Middle frontal gyrus (tissue), 1 donor: ENCODE measurements around the gene IGFN1.

Experiments
- DNase-seq: peaks from one replicate; pipeline ENCODE4 v3.0.0-alpha.2; 2015; ENCODE audit warnings: low spot score; ENCODE audit errors: extremely low spot score

Gene IGFN1

GRCh38 chr1:201184307-201185122 lies 6.1 kb upstream of the IGFN1 start:
- no peak for DNase-seq

- no peak for DNase-seq
These were observed 5.5 kb upstream of the IGFN1 start for GRCh38 chr1:201185123-201185453.

GRCh38 chr1:201185527-201186128 lies 5.0 kb upstream of the IGFN1 start:
- no peak for DNase-seq

GRCh38 chr1:201186192-201186591 lies 4.4 kb upstream of the IGFN1 start:
- DNase-seq: no peak

- DNase-seq: no peak
These were observed 1.5 kb upstream of the IGFN1 start for GRCh38 chr1:201189085-201189484.

- DNase-seq: no peak
These were observed 619 bp upstream of the IGFN1 start for GRCh38 chr1:201190005-201190404.

- no peak for DNase-seq
These were observed 1.1 kb downstream of the IGFN1 start for GRCh38 chr1:201191653-201192260.

- DNase-seq: no peak
These were observed 1.7 kb downstream of the IGFN1 start for GRCh38 chr1:201192261-201192788.

- DNase-seq: no peak
These were observed 3.4 kb downstream of the IGFN1 start for GRCh38 chr1:201194046-201194445.

GRCh38 chr1:201198598-201198997 lies 8.0 kb downstream of the IGFN1 start:
- no peak for DNase-seq

GRCh38 chr1:201205036-201205435 lies 14.4 kb downstream of the IGFN1 start:
- DNase-seq: no peak

- no peak for DNase-seq
These were observed 15.6 kb downstream of the IGFN1 start for GRCh38 chr1:201206176-201206575.

- no peak for DNase-seq
These were observed 16.4 kb downstream of the IGFN1 start for GRCh38 chr1:201207046-201207445.

- no peak for DNase-seq
These were observed 17.6 kb downstream of the IGFN1 start for GRCh38 chr1:201208236-201208635.

GRCh38 chr1:201212056-201212455 lies 21.4 kb downstream of the IGFN1 start:
- DNase-seq: no peak

- no peak for DNase-seq
These were observed 21.9 kb downstream of the IGFN1 start for GRCh38 chr1:201212461-201213055.

GRCh38 chr1:201213106-201213770 lies 22.6 kb downstream of the IGFN1 start:
- DNase-seq: no peak

GRCh38 chr1:201213926-201214325 lies 23.3 kb downstream of the IGFN1 start:
- DNase-seq: no peak

- no peak for DNase-seq
These were observed 23.8 kb downstream of the IGFN1 start for GRCh38 chr1:201214461-201214860.

GRCh38 chr1:201214886-201215285 lies 24.3 kb downstream of the IGFN1 start:
- no peak for DNase-seq

GRCh38 chr1:201215531-201216357 lies 25.1 kb downstream of the IGFN1 start:
- DNase-seq: no peak
